Measurements from ENCODE around the gene OR7C1.
"Not testable (repeated sequence)": the region's sequence is repeated elsewhere in the genome, so short reads cannot be mapped to it uniquely, and the experiment has no call there.

The OR7C1 gene

DNA sequence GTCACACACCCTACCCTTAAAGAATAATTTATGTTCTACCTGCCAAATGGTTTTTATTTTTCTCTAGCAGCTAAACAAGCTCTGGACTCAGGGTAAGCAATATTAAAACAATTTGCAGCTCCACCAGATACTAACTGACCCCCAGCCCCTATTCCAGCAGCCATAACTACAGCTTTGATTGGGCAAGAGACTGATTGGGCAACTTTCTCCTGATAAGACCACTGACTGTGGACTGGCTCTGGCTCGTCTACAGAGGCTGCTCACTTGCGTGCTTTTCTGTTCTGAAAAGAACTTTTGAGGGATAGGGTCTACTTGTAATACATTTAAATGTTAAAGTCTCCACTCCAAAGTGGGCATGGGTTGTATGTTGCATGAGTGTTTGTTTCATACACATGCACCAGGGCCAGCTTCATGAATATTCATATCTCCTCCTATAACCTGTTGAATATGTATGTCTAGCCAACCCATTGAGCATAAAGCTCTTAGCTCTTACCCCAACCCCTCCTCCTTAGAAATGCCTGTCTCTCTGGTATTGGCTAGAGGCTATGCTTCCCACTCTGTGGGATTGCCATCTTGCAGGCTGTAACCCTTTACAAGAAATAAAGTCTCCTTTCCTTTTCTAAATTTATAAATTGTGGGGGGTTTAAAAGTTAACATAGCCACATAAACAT, 19.9 kb downstream of the OR7C1 start:
- TF ChIP-seq, protein P1, sequence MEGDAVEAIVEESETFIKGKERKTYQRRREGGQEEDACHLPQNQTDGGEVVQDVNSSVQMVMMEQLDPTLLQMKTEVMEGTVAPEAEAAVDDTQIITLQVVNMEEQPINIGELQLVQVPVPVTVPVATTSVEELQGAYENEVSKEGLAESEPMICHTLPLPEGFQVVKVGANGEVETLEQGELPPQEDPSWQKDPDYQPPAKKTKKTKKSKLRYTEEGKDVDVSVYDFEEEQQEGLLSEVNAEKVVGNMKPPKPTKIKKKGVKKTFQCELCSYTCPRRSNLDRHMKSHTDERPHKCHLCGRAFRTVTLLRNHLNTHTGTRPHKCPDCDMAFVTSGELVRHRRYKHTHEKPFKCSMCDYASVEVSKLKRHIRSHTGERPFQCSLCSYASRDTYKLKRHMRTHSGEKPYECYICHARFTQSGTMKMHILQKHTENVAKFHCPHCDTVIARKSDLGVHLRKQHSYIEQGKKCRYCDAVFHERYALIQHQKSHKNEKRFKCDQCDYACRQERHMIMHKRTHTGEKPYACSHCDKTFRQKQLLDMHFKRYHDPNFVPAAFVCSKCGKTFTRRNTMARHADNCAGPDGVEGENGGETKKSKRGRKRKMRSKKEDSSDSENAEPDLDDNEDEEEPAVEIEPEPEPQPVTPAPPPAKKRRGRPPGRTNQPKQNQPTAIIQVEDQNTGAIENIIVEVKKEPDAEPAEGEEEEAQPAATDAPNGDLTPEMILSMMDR (IDR thresholded peaks at IDR 0.05; ENCODE audit: low read depth, low read length), result no peak
- no peak for DNase-seq (ENCODE audit: low read depth, low spot score)
- H3K4me3 ChIP-seq (ENCODE audit: low read depth, low read length), result no peak overlapping the region
- in situ Hi-C loops (cut with HindIII; ENCODE audit: low sequenced_read_pairs), result no loop called here

DNA sequence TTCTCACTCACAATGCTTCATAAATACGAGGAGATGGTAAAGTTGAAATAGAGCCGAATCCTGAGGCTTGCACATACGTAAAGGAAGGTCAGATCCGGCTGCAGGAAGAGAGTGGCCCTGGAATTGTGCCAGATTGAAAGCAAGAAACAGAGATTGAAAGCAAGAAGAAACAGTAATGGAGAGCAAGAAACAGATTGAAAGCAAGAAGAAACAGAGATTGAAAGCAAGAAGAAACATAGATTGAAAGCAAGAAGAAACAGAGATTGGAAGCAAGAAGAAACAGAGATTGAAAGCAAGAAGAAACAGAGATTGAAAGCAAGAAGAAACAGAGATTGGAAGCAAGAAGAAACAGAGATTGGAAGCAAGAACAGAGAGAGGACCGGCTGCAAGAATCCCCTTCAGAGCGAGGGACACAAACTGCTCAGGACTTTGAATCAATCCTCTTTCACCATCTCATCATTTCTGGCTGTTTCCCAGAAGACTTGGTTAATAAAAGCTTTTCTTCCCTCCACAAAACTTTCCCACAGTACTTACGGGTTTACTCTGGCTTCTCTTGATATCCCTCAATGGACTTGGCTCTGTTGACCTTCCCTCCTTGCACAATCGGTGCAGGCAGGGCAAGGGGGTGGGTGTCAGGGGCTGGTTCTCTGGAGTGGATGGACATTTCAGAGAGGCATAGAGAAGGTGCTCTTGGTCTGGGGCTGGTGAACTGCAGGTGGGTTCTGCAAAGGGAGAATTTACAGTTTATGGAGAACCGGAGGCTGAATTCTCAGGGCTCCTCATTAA, 25.5 kb downstream of the OR7C1 start:
- TF ChIP-seq, protein P1 (IDR thresholded peaks at IDR 0.05; ENCODE audit: low read depth, low read length), result no peak

DNA sequence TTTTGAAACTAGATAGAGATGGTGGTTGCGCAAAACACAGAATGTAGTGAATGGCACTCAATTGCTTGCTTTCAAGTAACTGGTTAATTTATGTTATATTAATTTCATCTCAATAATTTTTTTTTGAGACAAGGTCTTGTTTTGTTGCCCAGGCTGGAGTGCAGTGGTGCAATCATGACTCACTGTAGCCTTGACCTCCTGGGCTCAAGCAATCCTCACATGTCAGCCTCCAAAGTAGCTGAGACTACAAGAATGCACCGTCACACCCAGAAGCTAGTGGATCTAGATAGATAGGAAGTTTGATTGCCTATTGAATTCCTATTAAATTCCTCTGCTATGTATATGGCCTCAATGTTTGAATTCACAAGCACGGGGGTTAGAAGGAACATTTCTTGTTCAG, 30.2 kb downstream of the OR7C1 start:
- no peak for DNase-seq (ENCODE audit: low read depth, low spot score)
- in situ Hi-C loops (cut with HindIII; ENCODE audit: low sequenced_read_pairs), result no loop called here

More for the DNA sequence above, 25.5 kb downstream of the OR7C1 start:
- in situ Hi-C loops (cut with HindIII; ENCODE audit: low sequenced_read_pairs), result no loop called here
- no peak overlapping the region for H3K4me3 ChIP-seq (ENCODE audit: low read depth, low read length)
- no peak for DNase-seq (ENCODE audit: low read depth, low spot score)

DNA sequence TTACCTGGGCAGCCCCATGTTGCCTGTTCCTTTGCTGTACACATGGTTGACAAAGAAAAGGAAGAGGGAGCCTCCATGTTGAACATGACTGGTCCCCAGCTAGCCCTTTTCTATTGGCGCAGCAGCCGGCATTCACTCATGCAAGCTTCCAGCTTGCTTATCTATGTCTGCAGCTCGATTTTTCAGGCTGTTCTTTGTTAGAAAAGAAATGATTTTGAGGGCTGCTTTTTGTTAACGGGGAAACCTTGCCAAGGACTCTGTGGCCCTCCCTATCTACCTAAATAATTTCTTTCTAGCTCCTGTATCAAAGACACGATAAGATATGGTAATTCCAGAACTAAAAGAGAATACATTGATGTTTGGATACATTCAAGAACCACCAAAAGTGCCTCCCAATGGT, 36.2 kb downstream of the OR7C1 start:
- in situ Hi-C loops (cut with HindIII; ENCODE audit: low sequenced_read_pairs), result no loop called here
- DNase-seq (ENCODE audit: low read depth, low spot score), result no peak
- no peak overlapping the region for H3K4me3 ChIP-seq (ENCODE audit: low read depth, low read length)
- TF ChIP-seq, protein P1 (IDR thresholded peaks at IDR 0.05; ENCODE audit: low read depth, low read length), result no peak

More for the DNA sequence above, 30.2 kb downstream of the OR7C1 start:
- TF ChIP-seq, protein P1 (IDR thresholded peaks at IDR 0.05; ENCODE audit: low read depth, low read length), result no peak
- no peak overlapping the region for H3K4me3 ChIP-seq (ENCODE audit: low read depth, low read length)

DNA sequence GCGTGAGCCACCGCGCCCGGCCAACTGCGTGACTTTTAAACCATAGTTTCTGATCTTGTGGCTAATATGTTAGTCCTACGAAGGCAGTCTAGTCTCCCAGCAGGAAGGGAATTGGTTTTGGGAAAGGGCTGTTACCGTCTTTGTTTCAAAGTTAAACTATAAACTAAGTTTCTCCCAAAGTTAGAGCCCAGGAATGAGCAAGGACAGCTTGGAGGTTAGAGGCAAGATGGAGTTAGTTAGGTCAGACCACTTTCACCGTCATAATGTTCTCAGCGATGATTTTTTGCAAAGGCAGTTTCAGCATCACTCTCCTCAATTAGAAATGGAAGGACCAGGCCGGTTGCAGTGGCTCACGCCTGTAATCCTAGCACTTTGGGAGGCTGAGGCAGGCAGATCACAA, 39.0 kb downstream of the OR7C1 start:
- DNase-seq (ENCODE audit: low read depth, low spot score), result no peak
- TF ChIP-seq, protein P1 (IDR thresholded peaks at IDR 0.05; ENCODE audit: low read depth, low read length), result no peak
- no peak overlapping the region for H3K4me3 ChIP-seq (ENCODE audit: low read depth, low read length)
- in situ Hi-C loops (cut with HindIII; ENCODE audit: low sequenced_read_pairs), result no loop called here

DNA sequence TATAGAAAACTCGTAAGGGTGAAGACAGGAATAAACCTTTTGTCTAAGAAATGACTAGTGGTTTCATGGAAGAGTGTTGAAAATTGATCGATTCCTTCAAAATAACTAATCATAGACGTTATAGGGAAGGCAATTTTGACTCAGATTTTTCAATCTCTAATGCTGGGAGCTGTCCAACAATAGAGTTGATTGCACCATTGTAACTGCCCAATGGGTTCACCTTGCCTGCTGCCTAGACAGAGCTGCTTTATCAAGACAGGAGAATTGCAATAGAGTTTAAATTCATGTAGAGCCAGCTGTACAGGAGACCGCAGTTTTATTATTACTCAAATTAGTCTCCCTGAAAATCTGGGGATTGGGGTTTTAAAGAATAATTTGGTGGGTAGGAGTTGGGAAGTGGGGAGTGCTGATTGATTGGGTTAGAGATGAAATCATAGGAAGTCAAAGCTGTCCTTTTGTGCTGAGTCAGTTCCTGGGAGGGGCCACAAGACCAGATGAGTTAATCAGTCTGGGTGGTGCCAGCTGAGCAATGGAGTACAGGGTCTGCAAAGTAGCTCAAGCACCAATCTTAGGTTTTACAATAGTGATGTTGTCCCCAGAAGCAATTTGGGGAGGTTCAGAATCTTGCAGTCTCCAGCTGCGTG, 39.8 kb downstream of the OR7C1 start:
- no peak for DNase-seq (ENCODE audit: low read depth, low spot score)
- H3K4me3 ChIP-seq (ENCODE audit: low read depth, low read length), result no peak overlapping the region
- in situ Hi-C loops (cut with HindIII; ENCODE audit: low sequenced_read_pairs), result no loop called here
- TF ChIP-seq, protein P1 (IDR thresholded peaks at IDR 0.05; ENCODE audit: low read depth, low read length), result no peak

DNA sequence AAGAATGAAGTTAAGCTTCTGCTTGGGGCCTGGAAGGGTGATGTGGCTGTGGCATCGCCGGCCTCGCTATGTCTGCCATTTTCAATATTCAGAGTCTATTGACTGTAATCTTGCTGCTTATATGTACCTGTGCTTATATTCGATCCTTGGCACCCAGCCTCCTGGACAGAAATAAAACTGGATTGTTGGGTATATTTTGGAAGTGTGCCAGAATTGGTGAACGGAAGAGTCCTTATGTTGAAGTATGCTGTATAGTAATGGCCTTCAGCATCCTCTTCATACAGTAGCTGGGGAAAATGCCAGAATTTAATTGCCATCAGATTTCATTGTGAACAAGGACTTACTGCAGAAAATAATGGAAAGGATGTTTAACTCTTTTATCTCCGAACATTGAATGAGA, 42.7 kb downstream of the OR7C1 start:
- in situ Hi-C loops (cut with HindIII; ENCODE audit: low sequenced_read_pairs); DNase-seq (ENCODE audit: low read depth, low spot score): not testable (repeated sequence)

More for the DNA sequence above, 42.7 kb downstream of the OR7C1 start:
- H3K4me3 ChIP-seq (ENCODE audit: low read depth, low read length), result not testable (repeated sequence)

Measured in astrocyte of the spinal cord (primary cell).